Suprapubic skin (tissue), 4 donors: Measurements from ENCODE around the gene TMEM151A. TPM values are rescaled to one million over a fixed set of nuclear protein-coding genes. Genes with fewer than 3 reads are reported as not detected.
A peak's percentile ranks its signal among the peaks of the same experiment; 100 is the strongest.

Experiments
- DNase-seq, 2 donors: peaks; one replicate each; pipeline ENCODE4 v3.0.0-alpha.2; 2019; ENCODE audit warnings: low spot score in 2 of 2
- H3K27ac ChIP-seq: fragments of 200-600 bp; sonication (generic); one replicate; pipeline ENCODE4 v1.5.1; 2019
- H3K27me3 ChIP-seq: fragments of 200-600 bp; sonication (generic); one replicate; pipeline ENCODE4 v1.5.1; 2019
- H3K36me3 ChIP-seq: fragments of 200-600 bp; sonication (generic); one replicate; pipeline ENCODE4 v1.5.1; 2019
- H3K4me1 ChIP-seq: fragments of 200-600 bp; sonication (generic); one replicate; pipeline ENCODE4 v1.5.1; 2019
- H3K4me3 ChIP-seq: fragments of 200-600 bp; sonication (generic); one replicate; pipeline ENCODE4 v1.5.1; 2019; ENCODE audit warnings: mild to moderate bottlenecking
- H3K9me3 ChIP-seq: fragments of 200-600 bp; sonication (generic); one replicate; pipeline ENCODE4 v1.5.1; 2019
- CTCF ChIP-seq, 2 donors: fragments of 200-600 bp in 1 of 2; fragments of 450-650 bp in 1 of 2; sonication (generic) in 1 of 2; IDR thresholded peaks; one replicate each; pipeline ENCODE4 v1.5.1; 2016 to 2019; ENCODE audit warnings: antibody characterized with exemption in 2 of 2, mild to moderate bottlenecking in 1 of 2, moderate library complexity in 1 of 2
- EP300 ChIP-seq: sonication (generic); formaldehyde crosslinking; IDR thresholded peaks from one replicate; pipeline ENCODE4 v1.6.1; 2017; ENCODE audit warnings: antibody characterized with exemption
- POLR2A ChIP-seq, 2 donors: fragments of 450-650 bp; IDR thresholded peaks; one replicate each; pipeline ENCODE4 v1.6.1; 2017; ENCODE audit warnings: antibody characterized with exemption in 2 of 2, mild to moderate bottlenecking in 2 of 2, moderate library complexity in 2 of 2
- POLR2AphosphoS5 ChIP-seq, 3 donors: sonication (generic); formaldehyde crosslinking; IDR thresholded peaks; one replicate each; pipeline ENCODE4 v1.6.1; 2017; ENCODE audit warnings: antibody characterized with exemption in 3 of 3
- WGBS: methylation state at CpG from one replicate; pipeline ENCODE4 v1.1.5; 2018; 5-methylcytosine and 5-hydroxymethylcytosine counted together
- total RNA-seq, 4 donors: library from RNA; depleted of rRNA; stranded (reverse); fragments of >200 nt; gene quantifications; one replicate each; pipeline ENCODE4 v1.1.0, GENCODE V29; 2016

Gene TMEM151A
- total RNA-seq, 4 donors from 2014 or later, result not detected

DNA sequence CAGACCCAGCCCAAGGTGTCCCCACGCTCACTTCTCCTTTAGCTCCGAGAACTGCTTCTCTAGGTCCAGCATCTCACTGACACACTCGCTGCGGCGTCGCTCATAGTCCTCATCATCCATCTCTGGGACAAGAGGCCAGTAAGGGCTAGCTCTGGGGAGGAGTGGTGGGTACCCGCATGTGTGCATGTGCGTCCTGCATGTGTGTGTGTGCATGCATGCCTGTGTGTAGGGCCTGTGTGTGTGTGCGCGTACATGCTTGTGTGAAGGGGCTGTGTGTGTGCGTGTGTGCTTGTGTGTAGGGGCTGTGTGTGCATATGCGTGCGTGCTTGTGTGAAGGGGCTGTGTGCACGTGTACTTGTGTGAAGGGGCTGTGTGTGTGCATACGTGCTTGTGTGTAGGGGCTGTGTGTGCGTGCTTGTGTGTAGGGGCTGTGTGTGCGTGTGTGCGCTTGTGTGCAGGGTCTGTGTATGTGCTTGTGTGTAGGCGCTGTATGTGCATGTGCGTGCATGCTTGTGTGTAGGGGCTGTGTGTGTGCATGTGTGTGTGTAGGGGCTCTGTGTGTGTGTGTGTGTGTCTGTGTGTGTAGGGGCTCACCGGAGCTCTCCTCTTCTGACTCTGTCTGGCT, 49.9 kb downstream of the TMEM151A start:
- 96% methylated on average over 21 of the region's 21 CpGs for WGBS
- Histone ChIP-seq H3K27ac (no peak overlapping the region), H3K9me3 (no peaks in the 10 kb centered on the region), H3K27me3 (no peaks in the 10 kb centered on the region), H3K4me1 (peaks cover 64% of the 10 kb centered on the region), H3K36me3 (peaks cover 41% of the 10 kb centered on the region), H3K4me3 (no peak overlapping the region)
- no peak for DNase-seq
- TF ChIP-seq POLR2AphosphoS5 (IDR thresholded peaks at IDR 0.05), result no peak
- TF ChIP-seq CTCF (IDR thresholded peaks at IDR 0.05), result no peak
- no peak for TF ChIP-seq POLR2A (IDR thresholded peaks at IDR 0.05)
- TF ChIP-seq EP300, result no peak

DNA sequence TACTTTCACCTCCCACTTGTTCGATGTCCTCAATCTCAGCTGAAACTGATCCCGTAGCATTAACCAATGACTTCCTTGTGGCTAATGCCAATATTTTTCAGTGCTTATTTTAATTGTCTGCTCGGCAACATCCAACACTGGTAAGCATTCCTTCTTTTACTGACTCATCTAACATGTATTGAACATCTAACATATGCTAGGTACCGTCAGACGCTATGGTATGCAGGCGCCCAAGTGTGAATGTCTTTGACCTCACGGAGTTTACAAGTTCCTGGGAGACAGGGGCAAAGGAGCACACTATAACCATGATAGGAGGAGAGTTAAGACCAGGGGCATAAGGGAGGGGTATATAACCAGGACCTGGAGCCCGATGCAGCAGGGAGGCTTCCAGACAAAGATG, 51.5 kb downstream of the TMEM151A start:
- H3K9me3 ChIP-seq, result no peaks in the 10 kb centered on the region
- no peaks in the 10 kb centered on the region for H3K27me3 ChIP-seq
- 85% methylated on average over 8 of the region's 8 CpGs for WGBS
- peaks cover 57% of the 10 kb centered on the region for H3K4me1 ChIP-seq
- H3K36me3 ChIP-seq, result peaks cover 31% of the 10 kb centered on the region
- H3K4me3 ChIP-seq, result no peak overlapping the region
- TF ChIP-seq CTCF (IDR thresholded peaks at IDR 0.05) (no peak), POLR2A (IDR thresholded peaks at IDR 0.05) (no peak), EP300 (no peak), POLR2AphosphoS5 (IDR thresholded peaks at IDR 0.05) (no peak)
- no peak overlapping the region for H3K27ac ChIP-seq
- DNase-seq, result no peak

DNA sequence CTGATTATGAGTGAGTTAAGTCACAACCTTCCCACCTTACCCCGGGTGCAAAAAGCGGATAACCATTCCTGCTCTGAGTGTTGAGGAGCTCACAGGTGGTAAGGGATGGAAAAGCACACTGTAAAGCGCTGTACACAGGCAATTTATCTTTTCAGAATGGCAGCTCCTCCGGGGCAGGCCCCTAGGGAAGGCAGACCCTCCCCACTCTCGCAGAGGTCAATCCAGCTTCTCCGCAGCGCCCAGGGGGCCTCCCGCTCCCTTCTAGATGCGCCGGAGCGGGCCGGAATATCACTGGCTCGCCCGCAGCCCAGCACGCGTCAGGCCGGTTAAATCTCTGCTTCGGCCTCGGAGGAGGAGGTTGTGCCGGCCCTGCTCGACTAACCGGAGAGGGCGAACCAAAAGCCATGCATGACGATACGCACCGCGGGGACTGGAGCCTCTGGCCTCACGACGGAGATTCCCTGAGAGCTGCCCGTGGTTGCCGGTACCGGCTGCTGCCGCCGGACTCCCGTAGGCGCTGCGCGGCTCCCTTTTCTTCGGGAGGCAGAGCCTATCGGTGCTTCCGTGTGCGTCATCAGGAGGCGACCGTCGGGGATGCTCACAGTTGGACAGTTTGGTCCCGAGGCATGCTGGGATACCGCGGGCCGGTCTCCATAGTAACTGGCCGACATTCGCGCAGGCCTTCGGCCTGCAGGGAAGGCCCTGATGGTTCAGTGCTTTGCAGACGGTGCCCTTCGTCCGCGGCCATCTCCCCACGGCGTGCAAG, 53.0 kb downstream of the TMEM151A start, which contains the start of gene BRMS1:
Gene BRMS1, minus strand, starts transcription at position 555 of the 766 bp plus-strand sequence. CDS start 2,870 bp downstream, outside the sequence.
- H3K4me1 ChIP-seq, result peaks cover 44% of the 10 kb centered on the region
- peaks cover 24% of the 10 kb centered on the region for H3K36me3 ChIP-seq
- H3K9me3 ChIP-seq, result no peaks in the 10 kb centered on the region
- no peaks in the 10 kb centered on the region for H3K27me3 ChIP-seq
- peak within 1 kb of the TSS; percentile 84 for H3K27ac ChIP-seq
- TF ChIP-seq EP300, result no peak
- no peak for TF ChIP-seq CTCF (IDR thresholded peaks at IDR 0.05)
- TF ChIP-seq POLR2A (IDR thresholded peaks at IDR 0.05), result peak; percentile 39 to 73
- TF ChIP-seq POLR2AphosphoS5 (IDR thresholded peaks at IDR 0.05), result peak; percentile 34 to 95 (median 73)
- 0% methylated on average over 14 of the region's 59 CpGs for WGBS
- peak within 1 kb of the TSS; percentile 77 for H3K4me3 ChIP-seq
- peak; percentile 98 to 99 for DNase-seq

DNA sequence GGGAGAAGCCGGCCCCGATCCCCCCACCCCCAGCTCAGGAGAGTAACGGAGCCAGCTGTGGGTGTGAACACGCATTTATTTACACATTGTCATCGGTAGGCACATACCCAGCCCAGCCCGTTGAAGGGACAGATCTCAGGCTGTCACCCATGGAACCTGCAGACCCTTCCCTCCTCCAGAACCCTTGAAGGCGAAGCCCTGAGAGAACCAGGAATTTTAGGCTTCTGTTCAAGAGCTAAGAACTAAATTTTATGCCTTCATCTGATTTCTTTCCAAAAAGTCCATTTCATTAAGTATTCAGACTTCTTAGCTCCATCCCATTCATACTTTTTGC, 53.6 kb downstream of the TMEM151A start:
- H3K27me3 ChIP-seq, result no peaks in the 10 kb centered on the region
- no peak for DNase-seq
- H3K4me3 ChIP-seq, result peak overlapping the region; percentile 77
- no peaks in the 10 kb centered on the region for H3K9me3 ChIP-seq
- peaks cover 18% of the 10 kb centered on the region for H3K36me3 ChIP-seq
- peaks cover 44% of the 10 kb centered on the region for H3K4me1 ChIP-seq
- peak overlapping the region; percentile 84 for H3K27ac ChIP-seq
- TF ChIP-seq POLR2AphosphoS5 (IDR thresholded peaks at IDR 0.05) (no peak), POLR2A (IDR thresholded peaks at IDR 0.05) (no peak), CTCF (IDR thresholded peaks at IDR 0.05) (no peak), EP300 (no peak)
- 1% methylated on average over 4 of the region's 7 CpGs for WGBS

Other genes starting within 250 kb of the TMEM151A start
- not detected for gene GAL3ST3, start 242.7 kb upstream of the TMEM151A start, total RNA-seq
- 100 to 1,000 TPM; 117 to 175 (median 149) TPM for gene SF3B2, start 239.5 kb upstream of the TMEM151A start, total RNA-seq
- gene PACS1, start 221.6 kb upstream of the TMEM151A start, total RNA-seq, result 10 to 100 TPM; 30.5 to 78.6 (median 41.8) TPM
- gene KLC2, start 34.2 kb upstream of the TMEM151A start, total RNA-seq, result 10 to 100 TPM; 18.1 to 22.8 (median 20.4) TPM
- gene RAB1B, start 23.3 kb upstream of the TMEM151A start, total RNA-seq, result 100 to 1,000 TPM in 3 of 4 donors, 10 to 100 TPM in 1; 79.0 to 124 (median 115) TPM
- 1 to 10 TPM in 3 of 4 donors, not detected in 1; 1.1 to 2.5 (median 1.9) TPM for gene CNIH2, start 13.7 kb upstream of the TMEM151A start, total RNA-seq
- 10 to 100 TPM; 21.6 to 61.3 (median 56.1) TPM for gene YIF1A, start 2.8 kb upstream of the TMEM151A start, total RNA-seq
- 10 to 100 TPM in 2 of 4 donors, 1 to 10 TPM in 2; 5.9 to 32.6 (median 19.2) TPM for gene CD248, start 25.1 kb downstream of the TMEM151A start, total RNA-seq
- gene RIN1, start 44.5 kb downstream of the TMEM151A start, total RNA-seq, result 10 to 100 TPM; 40.3 to 73.6 (median 60.3) TPM
- gene BRMS1, start 53.2 kb downstream of the TMEM151A start, total RNA-seq, result 10 to 100 TPM; 45.7 to 60.3 (median 57.3) TPM
- 10 to 100 TPM; 14.4 to 31.9 (median 20.6) TPM for gene B4GAT1, start 55.7 kb downstream of the TMEM151A start, total RNA-seq
- 1 to 10 TPM; 2.2 to 4.7 (median 3.9) TPM for gene SLC29A2, start 79.9 kb downstream of the TMEM151A start, total RNA-seq
- gene NPAS4, start 129.1 kb downstream of the TMEM151A start, total RNA-seq, result not detected
- gene MRPL11, start 147.0 kb downstream of the TMEM151A start, total RNA-seq, result 10 to 100 TPM; 22.0 to 42.0 (median 28.0) TPM
- gene PELI3, start 175.0 kb downstream of the TMEM151A start, total RNA-seq, result 10 to 100 TPM; 19.0 to 23.4 (median 20.5) TPM
- 10 to 100 TPM; 12.2 to 23.0 (median 22.2) TPM for gene DPP3, start 188.5 kb downstream of the TMEM151A start, total RNA-seq
- 10 to 100 TPM; 35.5 to 85.2 (median 57.0) TPM for gene BBS1, start 218.7 kb downstream of the TMEM151A start, total RNA-seq